HT-29 (cell line): ENCODE data around the gene DOCK4. TPM values are rescaled to one million over a fixed set of nuclear protein-coding genes. Genes with fewer than 3 reads are reported as not detected.
A peak's percentile ranks its signal among the peaks of the same experiment; 100 is the strongest.

Experiments
- DNase-seq: peaks from one replicate; pipeline ENCODE4 v3.0.0-alpha.2; 2015; ENCODE audit warnings: low spot score
- total RNA-seq: library from RNA; depleted of rRNA; stranded (reverse); fragments of >200 nt; shearing (Covaris generic); gene quantifications from 2 replicates; pipeline ENCODE4 v1.2.3, GENCODE V29; 2014

The DOCK4 gene
- total RNA-seq, 1 experiment from 2014 or later: 4.9 TPM

- no peak for DNase-seq
Measured at GRCh38 chr7:112190120-112190519, 16.1 kb downstream of the DOCK4 start.

GRCh38 chr7:112189691-112190090 lies 16.5 kb downstream of the DOCK4 start:
- DNase-seq: no peak

- DNase-seq: no peak
Measured at GRCh38 chr7:112188257-112188656, 17.9 kb downstream of the DOCK4 start.

GRCh38 chr7:112186300-112186699 lies 19.9 kb downstream of the DOCK4 start:
- DNase-seq: no peak

- no peak for DNase-seq
Measured at GRCh38 chr7:112185005-112185834, 21.0 kb downstream of the DOCK4 start.

GRCh38 chr7:112184455-112184854 lies 21.7 kb downstream of the DOCK4 start:
- no peak for DNase-seq

GRCh38 chr7:112183266-112183665 lies 22.9 kb downstream of the DOCK4 start:
- DNase-seq: no peak

GRCh38 chr7:112182749-112183148 lies 23.4 kb downstream of the DOCK4 start:
- no peak for DNase-seq

- no peak for DNase-seq
Measured at GRCh38 chr7:112180223-112180622, 26.0 kb downstream of the DOCK4 start.

- no peak for DNase-seq
Measured at GRCh38 chr7:112176693-112177415, 29.3 kb downstream of the DOCK4 start.

GRCh38 chr7:112176241-112176640 lies 30.0 kb downstream of the DOCK4 start:
- DNase-seq: no peak

GRCh38 chr7:112174192-112174591 lies 32.0 kb downstream of the DOCK4 start:
- no peak for DNase-seq

- no peak for DNase-seq
Measured at GRCh38 chr7:112173568-112173905, 32.7 kb downstream of the DOCK4 start.

GRCh38 chr7:112172870-112173567 lies 33.2 kb downstream of the DOCK4 start:
- DNase-seq: no peak

- DNase-seq: no peak
Measured at GRCh38 chr7:112171673-112172072, 34.5 kb downstream of the DOCK4 start.

- no peak for DNase-seq
Measured at GRCh38 chr7:112168915-112169314, 37.3 kb downstream of the DOCK4 start.

GRCh38 chr7:112167147-112167546 lies 39.1 kb downstream of the DOCK4 start:
- DNase-seq: no peak

- peak; percentile 41 for DNase-seq
Measured at GRCh38 chr7:112162784-112163506, 43.3 kb downstream of the DOCK4 start.

- DNase-seq: peak; percentile 31
Measured at GRCh38 chr7:112162142-112162766, 43.9 kb downstream of the DOCK4 start.

- DNase-seq: no peak
Measured at GRCh38 chr7:112161253-112162141, 44.7 kb downstream of the DOCK4 start.
